WTC11 (cell line): ENCODE data around the gene CHD9. TPM values are rescaled to one million over a fixed set of nuclear protein-coding genes. Genes with fewer than 3 reads are reported as not detected.
"Not testable (repeated sequence)": the region's sequence is repeated elsewhere in the genome, so short reads cannot be mapped to it uniquely, and the experiment has no call there.

Source experiments
- ATAC-seq: fragments of 200-7000 bp; cut with Tn5 transposase; 2 replicates; pipeline ENCODE4 v1.10.0; 2021; ENCODE audit warnings: mild to moderate bottlenecking, moderate library complexity
- CTCF ChIA-PET: fragments of 300-600 bp; sonication (Branson Sonifier 250); formaldehyde crosslinking; loops from one replicate; lab custom pipeline; 2021; ENCODE audit warnings: antibody characterized with exemption; lab: Charles Lee
- POLR2A ChIA-PET: fragments of 350-600 bp; sonication (Branson Sonifier 250); formaldehyde crosslinking; loops from one replicate; lab custom pipeline; 2021; ENCODE audit warnings: antibody characterized with exemption; lab: Charles Lee
- DNase-seq: peaks from one replicate; pipeline ENCODE4 v3.0.0; 2021; ENCODE audit warnings: low spot score
- H3K27ac Mint-ChIP-seq: 2 replicates; pipeline ENCODE4 v1.8.0; 2021; ENCODE audit warnings: mixed read lengths
- H3K27me3 Mint-ChIP-seq: 2 replicates; pipeline ENCODE4 v1.8.0; 2021; ENCODE audit warnings: low read depth, mild to moderate bottlenecking, moderate library complexity, mixed read lengths
- H3K36me3 Mint-ChIP-seq: 2 replicates; pipeline ENCODE4 v1.8.0; 2021; ENCODE audit warnings: mixed read lengths
- H3K4me1 Mint-ChIP-seq: 2 replicates; pipeline ENCODE4 v1.8.0; 2022; ENCODE audit warnings: mixed read lengths
- H3K4me3 Mint-ChIP-seq: 2 replicates; pipeline ENCODE4 v1.8.0; 2021; ENCODE audit warnings: mild to moderate bottlenecking, moderate library complexity, mixed read lengths
- H3K9me3 Mint-ChIP-seq: 2 replicates; pipeline ENCODE4 v1.8.0; 2021; ENCODE audit warnings: mixed read lengths
- ATF1 ChIP-seq: sonication (generic); formaldehyde crosslinking; IDR thresholded peaks from 2 replicates; pipeline ENCODE4 v1.8.1; 2023; ENCODE audit warnings: mild to moderate bottlenecking, moderate library complexity, missing genetic modification reagents
- ELF4 ChIP-seq: sonication (generic); formaldehyde crosslinking; IDR thresholded peaks from 2 replicates; pipeline ENCODE4 v1.8.1; 2022; ENCODE audit warnings: low read depth, mild to moderate bottlenecking, moderate library complexity, missing genetic modification reagents
- FOXP1 ChIP-seq: sonication (generic); formaldehyde crosslinking; IDR thresholded peaks from 2 replicates; pipeline ENCODE4 v1.8.0; 2022; ENCODE audit warnings: missing genetic modification reagents, mild to moderate bottlenecking, moderate library complexity, borderline replicate concordance
- GRHL2 ChIP-seq: fragments of 250-450 bp; sonication (Bioruptor Pico); IDR thresholded peaks from 2 replicates; pipeline ENCODE4 v1.8.0; 2022; ENCODE audit warnings: mild to moderate bottlenecking, moderate library complexity; ENCODE audit not compliant: insufficient replicate concordance, severe bottlenecking
- IRF2 ChIP-seq: sonication (generic); formaldehyde crosslinking; IDR thresholded peaks from 2 replicates; pipeline ENCODE4 v1.8.0; 2022; ENCODE audit warnings: low read depth, missing genetic modification reagents, borderline replicate concordance
- JUN ChIP-seq: sonication (generic); formaldehyde crosslinking; IDR thresholded peaks from 2 replicates; pipeline ENCODE4 v1.8.0; 2023; ENCODE audit warnings: mild to moderate bottlenecking, missing genetic modification reagents
- MAX ChIP-seq: sonication (generic); formaldehyde crosslinking; IDR thresholded peaks from 2 replicates; pipeline ENCODE4 v1.8.0; 2022; ENCODE audit warnings: mild to moderate bottlenecking, missing genetic modification reagents
- MYBL2 ChIP-seq: sonication (generic); formaldehyde crosslinking; IDR thresholded peaks from 2 replicates; pipeline ENCODE4 v1.8.1; 2023; ENCODE audit warnings: mild to moderate bottlenecking, moderate library complexity, missing genetic modification reagents
- NR1H2 ChIP-seq: sonication (generic); formaldehyde crosslinking; IDR thresholded peaks from 2 replicates; pipeline ENCODE4 v1.9.0; 2021; ENCODE audit warnings: mild to moderate bottlenecking, moderate library complexity, missing genetic modification reagents
- TEAD1 ChIP-seq: sonication (generic); formaldehyde crosslinking; IDR thresholded peaks from 2 replicates; pipeline ENCODE4 v1.8.0; 2022; ENCODE audit warnings: mild to moderate bottlenecking, missing genetic modification reagents
- ZBTB21 ChIP-seq: sonication (generic); formaldehyde crosslinking; IDR thresholded peaks from 2 replicates; pipeline ENCODE4 v1.8.1; 2023; ENCODE audit warnings: mild to moderate bottlenecking, missing genetic modification reagents, borderline replicate concordance
- ZNF121 ChIP-seq: sonication (generic); formaldehyde crosslinking; IDR thresholded peaks from 2 replicates; pipeline ENCODE4 v1.8.0; 2023; ENCODE audit warnings: missing genetic modification reagents
- ZNF219 ChIP-seq: sonication (generic); formaldehyde crosslinking; IDR thresholded peaks from 2 replicates; pipeline ENCODE4 v1.8.0; 2023; ENCODE audit warnings: missing genetic modification reagents, mild to moderate bottlenecking, borderline replicate concordance
- ZNF396 ChIP-seq: fragments of 250-450 bp; sonication (Bioruptor Pico); IDR thresholded peaks from 2 replicates; pipeline ENCODE4 v1.8.0; 2021; ENCODE audit warnings: mild to moderate bottlenecking, moderate library complexity, borderline replicate concordance
- ZNF512 ChIP-seq: sonication (generic); formaldehyde crosslinking; IDR thresholded peaks from 2 replicates; pipeline ENCODE4 v1.8.1; 2022; ENCODE audit warnings: missing genetic modification reagents, borderline replicate concordance
- total RNA-seq: library from RNA; stranded (reverse); gene quantifications from 3 replicates; pipeline ENCODE4 v1.2.3, GENCODE V29; 2021
- TF ChIP-seq, protein P1 (sequence below): fragments of 200-600 bp; IDR thresholded peaks from 2 replicates; pipeline ENCODE4 v1.8.0; 2022; ENCODE audit warnings: antibody characterized with exemption
- TF ChIP-seq, protein P2 (sequence below): sonication (generic); formaldehyde crosslinking; IDR thresholded peaks from 2 replicates; pipeline ENCODE4 v1.8.0; 2023; ENCODE audit warnings: missing genetic modification reagents
- TF ChIP-seq, protein P3 (sequence below): sonication (generic); formaldehyde crosslinking; IDR thresholded peaks from 2 replicates; pipeline ENCODE4 v1.8.1; 2023; ENCODE audit warnings: mild to moderate bottlenecking, missing genetic modification reagents
- TF ChIP-seq, protein P4 (sequence below): fragments of 250-450 bp; sonication (Bioruptor Pico); IDR thresholded peaks from 2 replicates; pipeline ENCODE4 v1.8.0; 2021; ENCODE audit warnings: mild to moderate bottlenecking
- TF ChIP-seq, protein P5 (sequence below): sonication (generic); formaldehyde crosslinking; IDR thresholded peaks from 2 replicates; pipeline ENCODE4 v1.8.1; 2022; ENCODE audit warnings: mild to moderate bottlenecking, missing genetic modification reagents, moderate library complexity, borderline replicate concordance

Gene CHD9
- total RNA-seq, 1 experiment from 2014 or later, result 31.3 TPM

- ChIA-PET CTCF (no interaction called here), POLR2A (no interaction called here)
- Mint-ChIP-seq H3K4me1 (peaks cover 52% of the 10 kb centered on the region), H3K36me3 (peaks cover 29% of the 10 kb centered on the region), H3K27ac (no peak overlapping the region), H3K4me3 (no peak overlapping the region), H3K9me3 (peaks cover 35% of the 10 kb centered on the region)
- DNase-seq, result no peak
- TF ChIP-seq, protein P1, sequence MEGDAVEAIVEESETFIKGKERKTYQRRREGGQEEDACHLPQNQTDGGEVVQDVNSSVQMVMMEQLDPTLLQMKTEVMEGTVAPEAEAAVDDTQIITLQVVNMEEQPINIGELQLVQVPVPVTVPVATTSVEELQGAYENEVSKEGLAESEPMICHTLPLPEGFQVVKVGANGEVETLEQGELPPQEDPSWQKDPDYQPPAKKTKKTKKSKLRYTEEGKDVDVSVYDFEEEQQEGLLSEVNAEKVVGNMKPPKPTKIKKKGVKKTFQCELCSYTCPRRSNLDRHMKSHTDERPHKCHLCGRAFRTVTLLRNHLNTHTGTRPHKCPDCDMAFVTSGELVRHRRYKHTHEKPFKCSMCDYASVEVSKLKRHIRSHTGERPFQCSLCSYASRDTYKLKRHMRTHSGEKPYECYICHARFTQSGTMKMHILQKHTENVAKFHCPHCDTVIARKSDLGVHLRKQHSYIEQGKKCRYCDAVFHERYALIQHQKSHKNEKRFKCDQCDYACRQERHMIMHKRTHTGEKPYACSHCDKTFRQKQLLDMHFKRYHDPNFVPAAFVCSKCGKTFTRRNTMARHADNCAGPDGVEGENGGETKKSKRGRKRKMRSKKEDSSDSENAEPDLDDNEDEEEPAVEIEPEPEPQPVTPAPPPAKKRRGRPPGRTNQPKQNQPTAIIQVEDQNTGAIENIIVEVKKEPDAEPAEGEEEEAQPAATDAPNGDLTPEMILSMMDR, result no peak
- TF ChIP-seq FOXP1 (CRISPR knock-in tag) (no peak), ATF1 (CRISPR knock-in tag) (no peak), ZNF219 (no peak), TEAD1 (CRISPR knock-in tag) (no peak), MYBL2 (no peak), IRF2 (CRISPR knock-in tag) (no peak), JUN (no peak), GRHL2 (CRISPR knock-in tag) (no peak), ELF4 (CRISPR knock-in tag) (no peak), NR1H2 (CRISPR knock-in tag) (no peak), ZNF121 (CRISPR knock-in tag) (no peak), ZBTB21 (CRISPR knock-in tag) (no peak), ZNF396 (CRISPR knock-in tag) (no peak), ZNF512 (no peak), MAX (no peak)
- TF ChIP-seq, protein P2, sequence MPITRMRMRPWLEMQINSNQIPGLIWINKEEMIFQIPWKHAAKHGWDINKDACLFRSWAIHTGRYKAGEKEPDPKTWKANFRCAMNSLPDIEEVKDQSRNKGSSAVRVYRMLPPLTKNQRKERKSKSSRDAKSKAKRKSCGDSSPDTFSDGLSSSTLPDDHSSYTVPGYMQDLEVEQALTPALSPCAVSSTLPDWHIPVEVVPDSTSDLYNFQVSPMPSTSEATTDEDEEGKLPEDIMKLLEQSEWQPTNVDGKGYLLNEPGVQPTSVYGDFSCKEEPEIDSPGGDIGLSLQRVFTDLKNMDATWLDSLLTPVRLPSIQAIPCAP (CRISPR knock-in tag), result no peak
- TF ChIP-seq, protein P3, sequence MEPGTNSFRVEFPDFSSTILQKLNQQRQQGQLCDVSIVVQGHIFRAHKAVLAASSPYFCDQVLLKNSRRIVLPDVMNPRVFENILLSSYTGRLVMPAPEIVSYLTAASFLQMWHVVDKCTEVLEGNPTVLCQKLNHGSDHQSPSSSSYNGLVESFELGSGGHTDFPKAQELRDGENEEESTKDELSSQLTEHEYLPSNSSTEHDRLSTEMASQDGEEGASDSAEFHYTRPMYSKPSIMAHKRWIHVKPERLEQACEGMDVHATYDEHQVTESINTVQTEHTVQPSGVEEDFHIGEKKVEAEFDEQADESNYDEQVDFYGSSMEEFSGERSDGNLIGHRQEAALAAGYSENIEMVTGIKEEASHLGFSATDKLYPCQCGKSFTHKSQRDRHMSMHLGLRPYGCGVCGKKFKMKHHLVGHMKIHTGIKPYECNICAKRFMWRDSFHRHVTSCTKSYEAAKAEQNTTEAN (CRISPR knock-in tag), result no peak
- TF ChIP-seq, protein P4, sequence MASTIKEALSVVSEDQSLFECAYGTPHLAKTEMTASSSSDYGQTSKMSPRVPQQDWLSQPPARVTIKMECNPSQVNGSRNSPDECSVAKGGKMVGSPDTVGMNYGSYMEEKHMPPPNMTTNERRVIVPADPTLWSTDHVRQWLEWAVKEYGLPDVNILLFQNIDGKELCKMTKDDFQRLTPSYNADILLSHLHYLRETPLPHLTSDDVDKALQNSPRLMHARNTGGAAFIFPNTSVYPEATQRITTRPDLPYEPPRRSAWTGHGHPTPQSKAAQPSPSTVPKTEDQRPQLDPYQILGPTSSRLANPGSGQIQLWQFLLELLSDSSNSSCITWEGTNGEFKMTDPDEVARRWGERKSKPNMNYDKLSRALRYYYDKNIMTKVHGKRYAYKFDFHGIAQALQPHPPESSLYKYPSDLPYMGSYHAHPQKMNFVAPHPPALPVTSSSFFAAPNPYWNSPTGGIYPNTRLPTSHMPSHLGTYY (CRISPR knock-in tag), result no peak
- TF ChIP-seq, protein P5, sequence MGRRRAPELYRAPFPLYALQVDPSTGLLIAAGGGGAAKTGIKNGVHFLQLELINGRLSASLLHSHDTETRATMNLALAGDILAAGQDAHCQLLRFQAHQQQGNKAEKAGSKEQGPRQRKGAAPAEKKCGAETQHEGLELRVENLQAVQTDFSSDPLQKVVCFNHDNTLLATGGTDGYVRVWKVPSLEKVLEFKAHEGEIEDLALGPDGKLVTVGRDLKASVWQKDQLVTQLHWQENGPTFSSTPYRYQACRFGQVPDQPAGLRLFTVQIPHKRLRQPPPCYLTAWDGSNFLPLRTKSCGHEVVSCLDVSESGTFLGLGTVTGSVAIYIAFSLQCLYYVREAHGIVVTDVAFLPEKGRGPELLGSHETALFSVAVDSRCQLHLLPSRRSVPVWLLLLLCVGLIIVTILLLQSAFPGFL (CRISPR knock-in tag), result no peak
- TF ChIP-seq, all 79 proteins: peak for 0
- ATAC-seq, result no peak
- peaks cover 32% of the 10 kb centered on the region for H3K27me3 Mint-ChIP-seq
Observed at GRCh38 chr16:53036066-53036465, 18.7 kb upstream of the CHD9 start.

- H3K4me3 Mint-ChIP-seq, ATAC-seq, POLR2A ChIA-PET, DNase-seq, H3K27ac Mint-ChIP-seq, CTCF ChIA-PET: not testable (repeated sequence)
- peaks cover 29% of the 10 kb centered on the region for H3K36me3 Mint-ChIP-seq
- H3K4me1 Mint-ChIP-seq, result peaks cover 51% of the 10 kb centered on the region
- H3K27me3 Mint-ChIP-seq, result peaks cover 32% of the 10 kb centered on the region
- peaks cover 35% of the 10 kb centered on the region for H3K9me3 Mint-ChIP-seq
Observed at GRCh38 chr16:53036711-53037110, 18.1 kb upstream of the CHD9 start.
